Prostate gland (tissue), 2 donors: ENCODE data around the gene NUTF2.

Experiments
- POLR2A ChIP-seq: fragments of 450-650 bp; IDR thresholded peaks from one replicate; pipeline ENCODE4 v1.6.1; 2016; ENCODE audit warnings: antibody characterized with exemption, mild to moderate bottlenecking
- POLR2AphosphoS5 ChIP-seq: sonication (generic); formaldehyde crosslinking; IDR thresholded peaks from one replicate; pipeline ENCODE4 v1.6.1; 2017; ENCODE audit warnings: antibody characterized with exemption
- TF ChIP-seq, protein P1 (sequence below), 4 experiments: fragments of 200-600 bp in 2 of 4; fragments of 450-650 bp in 2 of 4; sonication (generic) in 2 of 4; IDR thresholded peaks; 1 replicate in 3 of 4; 2 replicates in 1 of 4; pipeline ENCODE4 v1.5.1; 2016 to 2019; ENCODE audit warnings: antibody characterized with exemption in 4 of 4, mild to moderate bottlenecking in 2 of 4, moderate library complexity in 2 of 4

DNA sequence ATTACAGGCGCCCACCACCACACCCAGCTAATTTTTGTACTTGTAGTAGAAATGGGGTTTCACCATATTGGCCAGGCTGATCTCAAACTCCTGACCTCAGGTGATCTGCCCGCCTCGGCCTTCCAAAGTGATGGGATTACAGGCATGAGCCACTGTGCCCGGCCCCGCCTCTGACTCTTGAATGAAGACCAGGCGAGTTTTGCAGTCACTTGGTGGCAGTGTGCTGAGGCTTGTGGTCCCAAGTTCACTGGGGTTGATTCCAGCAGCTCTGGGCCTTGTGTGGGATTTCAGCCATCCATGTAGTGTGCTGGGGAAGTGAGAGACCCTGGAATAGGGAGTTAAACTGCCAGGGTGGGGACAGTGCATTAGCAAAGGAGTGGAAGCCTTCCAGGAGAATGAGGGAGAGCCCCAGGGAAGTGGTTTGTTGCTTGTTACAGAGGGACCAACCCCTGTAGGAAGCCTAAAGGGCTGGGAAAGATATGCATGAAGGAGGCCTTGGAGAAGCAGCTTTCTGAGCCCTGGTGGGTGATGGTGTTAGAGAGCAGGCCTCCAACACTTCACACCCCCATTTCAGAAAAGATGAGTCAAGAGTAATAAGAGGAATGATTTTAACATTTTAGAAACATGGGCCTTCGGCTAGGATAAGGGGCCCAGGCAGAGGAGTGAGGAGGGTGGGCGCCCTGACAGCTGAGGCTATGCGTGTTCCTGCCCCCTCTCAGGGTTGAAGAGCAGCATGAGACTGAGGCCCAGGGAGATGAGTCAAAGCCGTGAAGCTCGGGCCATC, 60.9 kb downstream of the NUTF2 start:
- no peak for TF ChIP-seq POLR2A
- TF ChIP-seq, protein P1, sequence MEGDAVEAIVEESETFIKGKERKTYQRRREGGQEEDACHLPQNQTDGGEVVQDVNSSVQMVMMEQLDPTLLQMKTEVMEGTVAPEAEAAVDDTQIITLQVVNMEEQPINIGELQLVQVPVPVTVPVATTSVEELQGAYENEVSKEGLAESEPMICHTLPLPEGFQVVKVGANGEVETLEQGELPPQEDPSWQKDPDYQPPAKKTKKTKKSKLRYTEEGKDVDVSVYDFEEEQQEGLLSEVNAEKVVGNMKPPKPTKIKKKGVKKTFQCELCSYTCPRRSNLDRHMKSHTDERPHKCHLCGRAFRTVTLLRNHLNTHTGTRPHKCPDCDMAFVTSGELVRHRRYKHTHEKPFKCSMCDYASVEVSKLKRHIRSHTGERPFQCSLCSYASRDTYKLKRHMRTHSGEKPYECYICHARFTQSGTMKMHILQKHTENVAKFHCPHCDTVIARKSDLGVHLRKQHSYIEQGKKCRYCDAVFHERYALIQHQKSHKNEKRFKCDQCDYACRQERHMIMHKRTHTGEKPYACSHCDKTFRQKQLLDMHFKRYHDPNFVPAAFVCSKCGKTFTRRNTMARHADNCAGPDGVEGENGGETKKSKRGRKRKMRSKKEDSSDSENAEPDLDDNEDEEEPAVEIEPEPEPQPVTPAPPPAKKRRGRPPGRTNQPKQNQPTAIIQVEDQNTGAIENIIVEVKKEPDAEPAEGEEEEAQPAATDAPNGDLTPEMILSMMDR (IDR thresholded peaks at IDR 0.05), result no peak
- TF ChIP-seq POLR2AphosphoS5, result no peak
